ENCODE results near the gene GRIPAP1.

- TF ChIP-seq CTCF (IDR thresholded peaks at IDR 0.05) (no peak), POLR2A (IDR thresholded peaks at IDR 0.05) (no peak), EP300 (IDR thresholded peaks at IDR 0.05) (no peak), POLR2AphosphoS5 (IDR thresholded peaks at IDR 0.05) (no peak)
Measured at GRCh38 chrX:49019599-49020249, 17.7 kb upstream of the GRIPAP1 start.
